Neural progenitor cell (in vitro differentiated cells): ENCODE measurements around the gene NKD2.

Experiments used
- EZH2 ChIP-seq: fragments of 200-600 bp; sonication (generic); IDR thresholded peaks from 2 replicates; pipeline ENCODE4 v1.6.1; 2017; ENCODE audit warnings: antibody characterized with exemption, mild to moderate bottlenecking, moderate library complexity
- TF ChIP-seq, protein P1 (sequence below): fragments of 200-600 bp; sonication (generic); IDR thresholded peaks from 2 replicates; pipeline ENCODE4 v1.5.1; 2017; ENCODE audit warnings: antibody characterized with exemption, mild to moderate bottlenecking

DNA sequence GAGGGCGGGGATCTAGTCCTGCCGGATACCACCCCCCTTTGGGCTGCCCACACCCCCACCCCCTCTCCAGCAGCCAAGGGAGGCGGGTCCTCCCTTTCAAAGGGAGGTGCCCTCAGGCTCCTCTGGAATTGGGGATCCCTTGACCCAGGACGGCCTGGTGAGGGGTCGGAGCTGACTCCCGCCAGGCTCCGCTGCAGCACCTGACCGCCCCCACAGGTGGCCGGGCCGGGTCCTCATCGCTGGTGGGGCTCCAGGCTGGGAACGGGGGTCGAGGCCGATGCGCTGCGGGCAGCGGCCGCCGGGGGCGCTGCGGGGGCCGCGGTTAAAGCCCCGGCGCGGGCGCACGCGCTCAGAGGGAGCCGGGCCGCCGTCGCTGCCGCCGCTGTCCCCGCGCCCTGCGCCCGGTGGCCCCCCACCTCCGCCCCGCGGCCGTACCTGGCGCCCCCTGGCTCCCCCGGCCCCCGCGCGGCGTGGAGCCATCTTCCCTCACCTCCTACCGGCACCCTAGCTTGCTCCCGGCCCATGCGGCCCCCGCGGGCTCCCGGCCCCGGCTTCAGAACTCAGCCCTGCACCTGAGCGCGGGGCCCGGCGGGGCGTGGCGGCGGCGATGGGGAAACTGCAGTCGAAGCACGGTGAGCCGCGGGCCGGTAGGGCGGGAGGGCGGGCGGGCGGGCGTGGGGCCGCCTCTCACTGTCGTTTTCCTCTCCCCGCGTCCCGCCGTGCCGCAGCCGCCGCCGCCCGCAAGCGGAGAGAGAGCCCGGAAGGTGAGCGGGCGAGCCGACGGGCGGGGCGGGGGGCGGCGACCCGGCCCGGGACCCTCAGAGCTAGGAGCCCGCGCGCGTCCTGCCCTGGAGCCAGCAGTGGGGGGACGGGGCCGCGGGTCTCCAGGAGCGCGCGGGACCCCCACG lies at the start of gene NKD2:
- TF ChIP-seq, protein P1, sequence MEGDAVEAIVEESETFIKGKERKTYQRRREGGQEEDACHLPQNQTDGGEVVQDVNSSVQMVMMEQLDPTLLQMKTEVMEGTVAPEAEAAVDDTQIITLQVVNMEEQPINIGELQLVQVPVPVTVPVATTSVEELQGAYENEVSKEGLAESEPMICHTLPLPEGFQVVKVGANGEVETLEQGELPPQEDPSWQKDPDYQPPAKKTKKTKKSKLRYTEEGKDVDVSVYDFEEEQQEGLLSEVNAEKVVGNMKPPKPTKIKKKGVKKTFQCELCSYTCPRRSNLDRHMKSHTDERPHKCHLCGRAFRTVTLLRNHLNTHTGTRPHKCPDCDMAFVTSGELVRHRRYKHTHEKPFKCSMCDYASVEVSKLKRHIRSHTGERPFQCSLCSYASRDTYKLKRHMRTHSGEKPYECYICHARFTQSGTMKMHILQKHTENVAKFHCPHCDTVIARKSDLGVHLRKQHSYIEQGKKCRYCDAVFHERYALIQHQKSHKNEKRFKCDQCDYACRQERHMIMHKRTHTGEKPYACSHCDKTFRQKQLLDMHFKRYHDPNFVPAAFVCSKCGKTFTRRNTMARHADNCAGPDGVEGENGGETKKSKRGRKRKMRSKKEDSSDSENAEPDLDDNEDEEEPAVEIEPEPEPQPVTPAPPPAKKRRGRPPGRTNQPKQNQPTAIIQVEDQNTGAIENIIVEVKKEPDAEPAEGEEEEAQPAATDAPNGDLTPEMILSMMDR: peak; percentile 69
- TF ChIP-seq EZH2: no peak
